Duodenal mucosa (tissue), 2 donors: ENCODE data around the gene STARD5.
A peak's percentile ranks its signal among the peaks of the same experiment; 100 is the strongest.

Experiments used
- H3K27ac ChIP-seq: one replicate; pipeline ENCODE4 v1.7.0; 2013; ENCODE audit warnings: low read depth, low read length
- H3K27me3 ChIP-seq, 2 donors: one replicate each; pipeline ENCODE4 v1.7.0; 2013; ENCODE audit warnings: low read length in 2 of 2, control low read depth in 1 of 2; ENCODE audit not compliant: insufficient read depth in 2 of 2, control insufficient read depth in 1 of 2
- H3K36me3 ChIP-seq, 2 donors: one replicate each; pipeline ENCODE4 v1.7.0; 2013; ENCODE audit warnings: low read length in 2 of 2, control low read depth in 1 of 2; ENCODE audit not compliant: insufficient read depth in 2 of 2, control insufficient read depth in 1 of 2
- H3K4me1 ChIP-seq, 2 donors: one replicate each; pipeline ENCODE4 v1.7.0; 2013; ENCODE audit warnings: low read length in 2 of 2, control low read depth in 1 of 2; ENCODE audit not compliant: insufficient read depth in 2 of 2, control insufficient read depth in 1 of 2
- H3K4me3 ChIP-seq, 2 donors: one replicate each; pipeline ENCODE4 v1.7.0; 2013; ENCODE audit warnings: low read length in 2 of 2, low read depth in 1 of 2
- H3K9ac ChIP-seq, 2 donors: one replicate each; pipeline ENCODE4 v1.7.0; 2013; ENCODE audit warnings: low read length in 2 of 2, low read depth in 1 of 2
- H3K9me3 ChIP-seq, 2 donors: one replicate each; pipeline ENCODE4 v1.7.0; 2013; ENCODE audit warnings: low read length in 2 of 2, control low read depth in 1 of 2; ENCODE audit not compliant: control insufficient read depth in 1 of 2

Gene STARD5

DNA sequence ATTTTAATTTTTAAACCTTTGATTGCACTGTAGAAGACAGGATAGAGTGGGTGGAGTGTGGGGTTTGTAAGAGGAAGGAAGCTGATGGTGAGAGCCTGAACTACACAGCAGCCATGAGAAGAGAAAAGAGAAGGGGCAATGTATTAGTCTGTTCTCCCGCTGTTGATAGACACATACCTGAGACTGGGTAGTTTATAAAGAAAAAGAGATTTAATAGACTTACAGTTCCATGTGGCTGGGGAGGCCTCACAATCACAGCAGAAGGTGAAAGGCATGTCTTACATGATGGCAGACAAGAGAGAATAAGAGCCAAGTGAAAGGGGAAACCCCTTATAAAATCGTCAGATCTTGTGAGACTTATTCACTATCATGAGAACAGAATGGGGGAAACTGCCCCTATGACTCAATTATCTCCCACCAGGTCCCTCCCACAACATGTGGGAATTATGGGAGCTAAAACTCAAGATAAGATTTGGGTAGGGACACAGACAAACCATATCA lies 37.3 kb downstream of the STARD5 start:
- no peak overlapping the region for H3K9ac ChIP-seq
- H3K27me3 ChIP-seq = no peaks in the 10 kb centered on the region
- no peaks in the 10 kb centered on the region for H3K9me3 ChIP-seq
- no peaks in the 10 kb centered on the region for H3K36me3 ChIP-seq
- no peak overlapping the region for H3K4me3 ChIP-seq
- H3K27ac ChIP-seq = no peak overlapping the region
- peaks cover 4 to 11% of the 10 kb centered on the region in 2 donors for H3K4me1 ChIP-seq

DNA sequence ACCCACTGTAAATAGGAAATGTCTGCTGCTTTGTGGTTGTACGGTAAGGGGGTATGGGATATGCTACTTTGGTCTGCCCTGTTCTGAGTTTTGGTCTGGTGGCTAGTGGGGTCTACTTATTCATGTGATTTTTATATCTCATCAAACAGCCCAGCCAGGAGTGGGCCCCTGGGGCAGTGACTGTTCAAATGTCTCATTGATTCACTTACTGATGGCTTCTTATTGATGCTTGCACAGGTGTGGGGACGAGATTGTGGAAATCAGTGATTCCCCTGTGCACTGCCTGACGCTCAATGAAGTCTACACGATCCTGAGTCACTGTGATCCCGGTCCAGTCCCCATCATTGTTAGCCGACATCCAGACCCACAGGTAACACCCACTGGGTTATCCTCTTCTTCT lies 38.5 kb downstream of the STARD5 start:
- Histone ChIP-seq H3K27me3 (no peaks in the 10 kb centered on the region), H3K36me3 (no peaks in the 10 kb centered on the region), H3K9ac (no peak overlapping the region), H3K27ac (no peak overlapping the region), H3K9me3 (no peaks in the 10 kb centered on the region), H3K4me3 (no peak overlapping the region), H3K4me1 (peaks cover 0 to 9% of the 10 kb centered on the region in 2 donors)

DNA sequence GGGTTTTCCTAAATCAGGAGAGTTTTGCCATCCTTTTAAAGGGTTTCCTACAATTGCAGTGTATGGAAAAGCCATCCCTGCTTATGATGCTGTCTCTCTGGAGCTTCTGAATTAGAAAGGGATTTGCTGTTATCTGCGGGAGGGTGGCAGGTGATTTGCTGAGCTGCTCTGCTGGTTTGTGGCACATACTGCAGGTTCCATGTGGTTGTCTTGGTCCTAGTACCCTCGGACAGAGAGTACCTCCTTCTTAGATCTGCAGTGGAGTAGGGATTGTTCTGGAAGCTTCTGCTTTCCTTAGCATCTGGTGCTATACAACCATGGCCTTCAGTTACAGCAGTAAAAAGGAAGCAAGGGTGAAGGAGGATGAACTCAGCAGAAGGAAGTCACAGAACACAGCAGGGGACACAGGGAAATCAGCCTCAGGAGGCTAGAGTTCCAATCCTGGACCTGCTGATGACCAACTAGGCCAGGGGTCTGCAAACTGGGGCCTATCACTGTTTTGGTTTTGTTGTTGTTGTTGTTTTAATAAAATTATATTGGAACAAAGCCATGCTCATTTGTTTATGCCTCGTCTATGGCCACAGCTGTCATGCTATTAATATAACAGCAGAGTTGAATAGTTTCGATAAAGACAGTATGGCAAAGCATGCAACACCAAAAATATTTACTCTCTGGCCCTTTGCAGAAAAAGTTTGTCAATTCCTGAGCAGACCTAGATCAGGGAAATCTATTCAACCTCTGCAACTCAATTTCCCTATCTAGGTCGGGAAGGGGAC lies 39.5 kb downstream of the STARD5 start:
- Histone ChIP-seq H3K4me3 (no peak overlapping the region), H3K9me3 (no peaks in the 10 kb centered on the region), H3K36me3 (no peaks in the 10 kb centered on the region), H3K9ac (no peak overlapping the region), H3K27me3 (no peaks in the 10 kb centered on the region), H3K4me1 (peaks cover 0 to 9% of the 10 kb centered on the region in 2 donors), H3K27ac (peak overlapping the region; percentile 22)

DNA sequence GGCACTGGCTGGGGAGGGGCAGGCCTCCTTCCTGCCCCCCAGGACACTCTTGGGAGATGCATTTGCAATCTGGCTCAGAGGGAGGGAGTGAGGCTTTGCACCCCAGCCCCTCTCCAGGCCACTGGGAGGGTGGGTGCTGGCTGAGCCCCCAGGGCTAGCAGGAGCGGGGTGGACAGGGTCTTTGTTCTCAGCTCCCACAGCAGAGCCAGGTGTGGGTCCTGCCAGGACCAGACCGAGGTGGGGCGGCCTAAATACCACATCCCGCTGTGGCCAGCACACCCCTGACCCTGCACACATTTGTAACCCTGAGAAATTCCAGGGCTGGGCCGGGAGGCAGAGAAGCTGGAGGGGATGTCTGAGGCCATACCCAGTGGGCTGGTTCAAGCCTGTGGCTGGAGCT lies 41.0 kb downstream of the STARD5 start:
- Histone ChIP-seq H3K27ac (no peak overlapping the region), H3K4me1 (peaks cover 0 to 9% of the 10 kb centered on the region in 2 donors), H3K9me3 (no peaks in the 10 kb centered on the region), H3K27me3 (no peaks in the 10 kb centered on the region), H3K9ac (no peak overlapping the region), H3K36me3 (no peaks in the 10 kb centered on the region), H3K4me3 (no peak overlapping the region)

DNA sequence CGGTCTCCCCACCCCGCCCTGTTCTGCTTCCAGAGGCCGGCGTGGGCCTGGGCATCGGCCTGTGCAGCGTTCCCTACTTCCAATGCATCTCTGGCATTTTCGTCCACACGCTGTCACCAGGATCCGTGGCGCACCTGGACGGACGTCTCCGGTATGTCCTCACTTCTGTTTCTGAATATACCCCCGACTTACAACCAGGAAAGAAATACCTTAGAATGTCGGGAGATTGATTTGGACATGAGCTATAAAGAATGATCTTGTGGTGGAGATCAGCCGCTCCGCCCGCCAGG lies 41.4 kb downstream of the STARD5 start:
- Histone ChIP-seq H3K4me3 (no peak overlapping the region), H3K36me3 (no peaks in the 10 kb centered on the region), H3K4me1 (peaks cover 0 to 9% of the 10 kb centered on the region in 2 donors)

DNA sequence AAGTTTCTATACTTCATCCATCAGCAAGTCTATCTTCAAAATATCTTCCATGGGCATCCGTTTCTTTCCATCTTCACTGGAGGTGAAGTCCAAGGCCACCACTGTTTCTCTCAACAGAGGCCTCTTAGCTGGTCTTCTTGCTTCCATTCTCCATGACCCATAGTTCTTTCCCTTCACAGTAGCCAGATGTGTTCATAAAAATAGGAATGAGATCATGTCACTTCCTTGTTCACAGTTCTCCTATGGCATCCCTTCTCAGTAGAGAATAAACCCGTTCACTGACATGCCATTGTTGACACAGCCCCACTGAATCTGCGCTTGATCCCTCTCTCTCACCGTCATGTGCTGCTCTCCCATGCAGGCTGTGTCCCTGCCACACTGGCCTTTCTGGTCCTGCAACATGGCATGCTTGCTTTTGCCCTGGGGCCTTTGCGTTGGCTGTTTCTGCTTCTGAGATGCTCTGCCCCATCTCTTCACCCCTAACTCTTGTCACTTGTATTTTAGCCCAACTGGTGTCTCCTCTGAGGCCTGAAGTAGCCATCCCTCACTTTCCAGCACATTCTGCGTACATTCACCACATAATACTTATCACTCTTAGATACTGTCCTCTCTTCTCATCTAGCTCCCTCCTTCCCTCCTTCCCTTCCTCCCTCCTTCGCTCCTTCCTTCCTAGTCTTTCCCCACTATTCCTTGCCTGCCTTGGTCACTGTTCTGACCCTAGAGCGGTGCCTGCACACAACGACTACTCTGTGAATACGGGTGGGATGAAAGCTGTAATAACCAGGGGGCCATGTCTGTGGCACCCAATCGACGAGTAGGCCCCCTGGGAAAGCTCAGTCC lies 42.0 kb downstream of the STARD5 start:
- peaks cover 0 to 9% of the 10 kb centered on the region in 2 donors for H3K4me1 ChIP-seq
- no peak overlapping the region for H3K9ac ChIP-seq
- H3K27ac ChIP-seq = no peak overlapping the region
- H3K27me3 ChIP-seq = no peaks in the 10 kb centered on the region
- H3K36me3 ChIP-seq = no peaks in the 10 kb centered on the region
- no peak overlapping the region for H3K4me3 ChIP-seq
- H3K9me3 ChIP-seq = no peaks in the 10 kb centered on the region

More for the DNA sequence above, 41.4 kb downstream of the STARD5 start:
- Histone ChIP-seq H3K27ac (no peak overlapping the region), H3K9me3 (no peaks in the 10 kb centered on the region), H3K27me3 (no peaks in the 10 kb centered on the region), H3K9ac (no peak overlapping the region)

DNA sequence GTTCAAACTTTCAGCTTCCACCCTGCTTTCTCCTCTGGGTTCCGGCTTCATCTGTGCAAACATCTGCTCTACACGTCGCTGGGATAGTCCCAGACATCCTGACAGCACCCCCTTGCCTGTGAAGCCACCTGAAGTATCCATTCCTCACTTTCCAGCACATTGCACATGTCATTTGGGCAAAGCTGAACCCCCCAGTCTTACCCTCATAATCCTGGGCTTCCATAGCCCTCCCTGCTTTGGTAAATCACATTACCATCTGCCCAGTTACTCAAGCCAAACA lies 42.5 kb downstream of the STARD5 start:
- no peaks in the 10 kb centered on the region for H3K36me3 ChIP-seq

DNA sequence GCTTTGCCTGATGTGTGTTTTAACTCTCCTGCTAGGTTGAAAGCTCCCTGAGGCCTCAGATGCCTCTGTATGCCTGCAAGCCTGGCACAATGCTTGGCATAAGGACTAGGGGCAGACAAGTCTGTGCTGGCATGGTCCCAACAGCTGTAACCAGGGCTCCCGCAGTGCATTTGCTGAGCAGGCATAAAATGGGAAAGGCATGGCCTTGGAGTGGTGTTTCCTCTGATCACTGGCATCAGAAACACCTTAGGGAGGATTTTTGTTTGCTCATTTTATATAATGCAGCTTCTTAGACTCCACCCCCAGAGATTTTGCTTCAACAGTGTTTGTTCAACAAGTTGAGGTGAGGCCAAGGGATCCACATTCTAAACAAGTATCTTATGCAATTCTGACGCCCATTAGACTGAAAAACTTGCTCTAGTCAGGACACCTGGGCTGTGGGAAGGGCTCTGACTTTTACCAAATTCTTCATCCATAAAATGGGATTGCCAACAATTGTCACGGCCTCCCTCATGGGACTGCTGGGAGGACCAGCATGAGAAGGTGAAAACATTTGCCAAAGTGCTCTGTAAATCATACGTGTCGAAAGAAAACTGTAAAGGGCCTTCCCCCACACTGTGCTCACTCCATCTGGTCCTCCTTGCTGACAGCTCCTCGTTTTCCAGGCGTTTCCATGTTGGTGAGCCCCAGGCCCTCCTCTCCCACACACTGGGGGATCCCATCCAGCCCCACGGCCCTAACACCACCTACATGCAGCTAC lies 43.1 kb downstream of the STARD5 start:
- no peak overlapping the region for H3K27ac ChIP-seq
- no peak overlapping the region for H3K9ac ChIP-seq
- H3K36me3 ChIP-seq = no peaks in the 10 kb centered on the region
- H3K4me3 ChIP-seq = no peak overlapping the region
- H3K27me3 ChIP-seq = no peaks in the 10 kb centered on the region
- H3K9me3 ChIP-seq = no peaks in the 10 kb centered on the region
- H3K4me1 ChIP-seq = peaks cover 0 to 9% of the 10 kb centered on the region in 2 donors

More for the DNA sequence above, 42.5 kb downstream of the STARD5 start:
- Histone ChIP-seq H3K27me3 (no peaks in the 10 kb centered on the region), H3K4me1 (peaks cover 0 to 9% of the 10 kb centered on the region in 2 donors), H3K9me3 (no peaks in the 10 kb centered on the region), H3K4me3 (no peak overlapping the region), H3K9ac (no peak overlapping the region), H3K27ac (no peak overlapping the region)

DNA sequence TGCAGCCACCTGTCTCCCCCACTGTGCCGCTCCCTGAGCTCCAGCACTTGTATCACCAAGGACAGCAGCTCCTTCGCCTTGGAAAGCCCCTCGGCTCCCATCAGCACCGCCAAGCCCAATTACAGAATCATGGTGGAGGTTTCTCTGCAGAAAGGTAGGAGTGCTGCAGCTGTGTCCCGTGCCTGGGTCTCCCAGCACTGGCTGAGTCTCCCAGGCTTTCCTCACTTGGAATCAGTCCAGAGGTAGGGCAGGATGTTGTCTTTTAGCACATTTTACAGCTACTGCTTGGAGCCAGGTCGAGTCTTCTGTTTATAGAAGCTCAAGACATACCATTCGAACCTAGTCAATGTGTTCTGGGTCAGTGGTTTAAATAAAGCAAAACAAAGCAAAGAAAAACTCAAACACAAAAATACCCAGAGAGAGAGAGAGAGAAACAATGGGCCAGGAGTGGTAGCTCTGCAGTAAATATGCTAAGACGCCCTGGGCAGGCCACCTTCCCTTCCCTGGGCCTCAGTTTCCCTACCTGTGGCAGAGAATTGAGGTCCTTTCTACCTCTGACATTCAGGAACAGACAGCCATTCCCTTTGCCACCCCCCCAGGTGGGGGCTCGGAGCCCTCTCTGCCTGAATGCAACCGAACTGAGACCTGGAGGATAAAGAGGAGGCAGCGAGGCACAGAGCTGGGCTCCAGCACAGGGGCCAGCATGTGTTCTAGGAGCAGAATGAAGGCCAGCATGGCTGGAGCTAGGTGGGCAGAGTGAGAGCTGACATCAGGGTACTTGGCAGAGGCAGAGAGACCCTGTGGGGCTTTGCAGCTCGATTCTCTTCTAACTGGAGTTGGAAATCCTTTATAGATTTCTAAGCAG lies 44.1 kb downstream of the STARD5 start:
- Histone ChIP-seq H3K9ac (no peak overlapping the region), H3K36me3 (no peaks in the 10 kb centered on the region), H3K4me3 (no peak overlapping the region), H3K4me1 (peaks cover 0 to 6% of the 10 kb centered on the region in 2 donors), H3K9me3 (no peaks in the 10 kb centered on the region), H3K27me3 (no peaks in the 10 kb centered on the region), H3K27ac (no peak overlapping the region)
